Measurements from ENCODE around the gene GLE1. TPM values are rescaled to one million over a fixed set of nuclear protein-coding genes. Genes with fewer than 3 reads are reported as not detected.

Gene GLE1

GRCh38 chr9:128587453-128587852 is 82.9 kb downstream of the GLE1 start:
- no CpG with 5 or more reads among the region's 6 CpGs for WGBS, 2 donors (ENCODE audit: extremely low coverage in 2 of 2, insufficient read length in 2 of 2, insufficient replicate concordance in 1 of 2)
- Histone ChIP-seq H3K27me3 (ENCODE audit: control insufficient read depth in 3 of 3, insufficient read depth in 3 of 3, low read depth in 1 of 3, low read length in 3 of 3) (no peaks in the 10 kb centered on the region), H3K4me3 (ENCODE audit: low read length in 2 of 2) (no peak overlapping the region), H3K4me1 (ENCODE audit: control insufficient read depth in 2 of 2, insufficient read depth in 1 of 2, low read depth in 1 of 2, low read length in 2 of 2) (no peaks in the 10 kb centered on the region), H3K23ac (ENCODE audit: low read depth, low read length, poor library complexity) (no peak overlapping the region), H3K79me1 (ENCODE audit: low read depth, low read length) (no peaks in the 10 kb centered on the region), H2BK5ac (ENCODE audit: low read length) (no peak overlapping the region), H3K9ac (ENCODE audit: low read depth, low read length, poor library complexity) (no peak overlapping the region), H3K4me2 (ENCODE audit: insufficient read depth, low read length, poor library complexity, severe bottlenecking) (no peak overlapping the region), H4K91ac (ENCODE audit: low read depth, low read length, poor library complexity) (no peak overlapping the region), H2BK12ac (ENCODE audit: low read length) (no peak overlapping the region), H3K18ac (ENCODE audit: low read length) (no peak overlapping the region), H2BK15ac (ENCODE audit: low read length) (no peak overlapping the region), H3K36me3 (replicated peaks in 1 of 2; ENCODE audit: control insufficient read depth in 2 of 2, insufficient read depth in 2 of 2, low read length in 2 of 2) (peaks cover 63 to 94% of the 10 kb centered on the region in 2 donors), H3K9me3 (replicated peaks in 1 of 2; ENCODE audit: control insufficient read depth in 2 of 2, insufficient read depth in 1 of 2, low read depth in 1 of 2, low read length in 2 of 2) (no peaks in the 10 kb centered on the region), H2AFZ (ENCODE audit: low read length) (no peak overlapping the region), H3K4ac (ENCODE audit: low read length) (no peak overlapping the region), H4K8ac (ENCODE audit: low read depth, low read length) (no peak overlapping the region), H3K14ac (ENCODE audit: low read length) (no peak overlapping the region), H3K27ac (replicated peaks; ENCODE audit: low read length) (no peak overlapping the region), H2BK120ac (ENCODE audit: low read depth, low read length) (no peak overlapping the region), H2AK5ac (ENCODE audit: low read depth, low read length) (no peak overlapping the region)
- DNase-seq (ENCODE audit: low spot score), result no peak

DNA sequence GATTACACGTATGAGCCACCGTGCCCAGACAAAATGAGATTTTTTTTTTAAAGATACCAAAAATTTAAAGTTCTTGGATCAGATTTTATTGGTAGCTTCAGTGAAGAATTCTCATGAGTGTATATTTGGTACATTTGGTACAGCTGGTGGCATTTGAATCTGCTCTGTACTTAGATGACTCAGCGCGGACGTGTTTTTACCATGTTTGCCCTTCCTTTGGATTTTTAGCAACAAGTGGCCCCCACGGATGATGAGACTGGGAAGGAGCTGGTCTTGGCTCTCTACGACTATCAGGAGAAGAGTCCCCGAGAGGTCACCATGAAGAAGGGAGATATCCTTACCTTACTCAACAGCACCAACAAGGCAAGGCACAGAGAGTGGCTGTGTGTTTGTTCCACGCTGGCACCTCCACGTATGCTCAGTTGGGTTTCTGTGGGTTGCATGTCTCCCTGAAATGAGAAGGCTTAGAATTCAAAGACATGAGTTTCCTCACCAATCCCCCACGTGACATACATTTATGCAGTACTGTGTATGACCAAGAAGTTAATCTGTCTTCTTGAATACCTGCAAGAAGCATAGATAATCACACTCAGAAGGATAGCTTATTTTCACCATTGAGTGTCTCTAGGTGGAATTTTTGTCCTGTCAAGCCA is 84.2 kb downstream of the GLE1 start:
- H3K27ac ChIP-seq (replicated peaks; ENCODE audit: low read length), result no peak overlapping the region
- H2BK5ac ChIP-seq (ENCODE audit: low read length), result no peak overlapping the region
- H3K9ac ChIP-seq (ENCODE audit: low read depth, low read length, poor library complexity), result no peak overlapping the region
- no peak overlapping the region for H3K18ac ChIP-seq (ENCODE audit: low read length)
- H3K4me2 ChIP-seq (ENCODE audit: insufficient read depth, low read length, poor library complexity, severe bottlenecking), result no peak overlapping the region
- no peaks in the 10 kb centered on the region for H3K9me3 ChIP-seq (replicated peaks in 1 of 2; ENCODE audit: control insufficient read depth in 2 of 2, insufficient read depth in 1 of 2, low read depth in 1 of 2, low read length in 2 of 2)
- H3K4me1 ChIP-seq (ENCODE audit: control insufficient read depth in 2 of 2, insufficient read depth in 1 of 2, low read depth in 1 of 2, low read length in 2 of 2), result no peaks in the 10 kb centered on the region
- no peaks in the 10 kb centered on the region for H3K27me3 ChIP-seq (ENCODE audit: control insufficient read depth in 3 of 3, insufficient read depth in 3 of 3, low read depth in 1 of 3, low read length in 3 of 3)
- H4K8ac ChIP-seq (ENCODE audit: low read depth, low read length), result no peak overlapping the region
- no CpG with 5 or more reads among the region's 11 CpGs for WGBS, 2 donors (ENCODE audit: extremely low coverage in 2 of 2, insufficient read length in 2 of 2, insufficient replicate concordance in 1 of 2)
- H3K4me3 ChIP-seq (ENCODE audit: low read length in 2 of 2), result no peak overlapping the region
- H2BK12ac ChIP-seq (ENCODE audit: low read length), result no peak overlapping the region
- no peak for DNase-seq (ENCODE audit: low spot score)
- no peak overlapping the region for H3K23ac ChIP-seq (ENCODE audit: low read depth, low read length, poor library complexity)
- H2AFZ ChIP-seq (ENCODE audit: low read length), result no peak overlapping the region
- H3K36me3 ChIP-seq (replicated peaks in 1 of 2; ENCODE audit: control insufficient read depth in 2 of 2, insufficient read depth in 2 of 2, low read length in 2 of 2), result peaks cover 62 to 94% of the 10 kb centered on the region in 2 donors
- H2BK15ac ChIP-seq (ENCODE audit: low read length), result no peak overlapping the region
- H3K14ac ChIP-seq (ENCODE audit: low read length), result no peak overlapping the region
- H4K91ac ChIP-seq (ENCODE audit: low read depth, low read length, poor library complexity), result no peak overlapping the region
- no peak overlapping the region for H2AK5ac ChIP-seq (ENCODE audit: low read depth, low read length)
- H3K4ac ChIP-seq (ENCODE audit: low read length), result no peak overlapping the region
- H3K79me1 ChIP-seq (ENCODE audit: low read depth, low read length), result no peaks in the 10 kb centered on the region
- H2BK120ac ChIP-seq (ENCODE audit: low read depth, low read length), result no peak overlapping the region

Small RNA genes within 50 kb of the gene (small RNA-seq; reads per million reads assigned to genes)
- not detected for gene RNU7-171P (ENCODE audit: insufficient read depth)

Data from neuronal stem cell (in vitro differentiated cells).